Progenitor cell of endocrine pancreas (in vitro differentiated cells): ENCODE data around the gene SLC48A1. TPM values are rescaled to one million over a fixed set of nuclear protein-coding genes. Genes with fewer than 3 reads are reported as not detected.

ENCODE experiments used
- DNase-seq: peaks from one replicate; pipeline ENCODE4 v3.0.0; 2021; ENCODE audit warnings: low spot score; ENCODE audit not compliant: unreplicated experiment
- H3K27ac Mint-ChIP-seq: 2 replicates; pipeline ENCODE4 v1.8.0; 2021; ENCODE audit warnings: mild to moderate bottlenecking, moderate library complexity, mixed read lengths
- H3K27me3 Mint-ChIP-seq: 2 replicates; pipeline ENCODE4 v1.8.0; 2021; ENCODE audit warnings: mixed read lengths
- H3K36me3 Mint-ChIP-seq: 2 replicates; pipeline ENCODE4 v1.8.0; 2022; ENCODE audit warnings: mixed read lengths; ENCODE audit not compliant: insufficient read depth
- H3K4me1 Mint-ChIP-seq: 2 replicates; pipeline ENCODE4 v1.8.0; 2021; ENCODE audit warnings: low read depth, mixed read lengths
- H3K4me3 Mint-ChIP-seq: 2 replicates; pipeline ENCODE4 v1.8.0; 2021; ENCODE audit warnings: low read depth, mild to moderate bottlenecking, moderate library complexity, mixed read lengths
- H3K9me3 Mint-ChIP-seq: 2 replicates; pipeline ENCODE4 v1.8.0; 2021; ENCODE audit warnings: low read depth, mixed read lengths
- total RNA-seq: library from RNA; stranded (reverse); gene quantifications from 2 replicates; pipeline ENCODE4 v1.2.1, GENCODE V29; 2021
- TF ChIP-seq, protein P1 (sequence below): fragments of 200-600 bp; sonication (generic); IDR thresholded peaks from one replicate; pipeline ENCODE4 v1.5.0; 2021; ENCODE audit warnings: antibody characterized with exemption, mild to moderate bottlenecking; ENCODE audit not compliant: unreplicated experiment

Gene SLC48A1
- total RNA-seq, 1 donor from 2014 or later = 15.1 TPM

- Mint-ChIP-seq H3K27me3 (peaks cover 29% of the 10 kb centered on the region), H3K36me3 (no peaks in the 10 kb centered on the region), H3K4me3 (no peak overlapping the region), H3K4me1 (peaks cover 8% of the 10 kb centered on the region), H3K9me3 (no peaks in the 10 kb centered on the region), H3K27ac (no peak overlapping the region)
- DNase-seq = no peak
- TF ChIP-seq, protein P1, sequence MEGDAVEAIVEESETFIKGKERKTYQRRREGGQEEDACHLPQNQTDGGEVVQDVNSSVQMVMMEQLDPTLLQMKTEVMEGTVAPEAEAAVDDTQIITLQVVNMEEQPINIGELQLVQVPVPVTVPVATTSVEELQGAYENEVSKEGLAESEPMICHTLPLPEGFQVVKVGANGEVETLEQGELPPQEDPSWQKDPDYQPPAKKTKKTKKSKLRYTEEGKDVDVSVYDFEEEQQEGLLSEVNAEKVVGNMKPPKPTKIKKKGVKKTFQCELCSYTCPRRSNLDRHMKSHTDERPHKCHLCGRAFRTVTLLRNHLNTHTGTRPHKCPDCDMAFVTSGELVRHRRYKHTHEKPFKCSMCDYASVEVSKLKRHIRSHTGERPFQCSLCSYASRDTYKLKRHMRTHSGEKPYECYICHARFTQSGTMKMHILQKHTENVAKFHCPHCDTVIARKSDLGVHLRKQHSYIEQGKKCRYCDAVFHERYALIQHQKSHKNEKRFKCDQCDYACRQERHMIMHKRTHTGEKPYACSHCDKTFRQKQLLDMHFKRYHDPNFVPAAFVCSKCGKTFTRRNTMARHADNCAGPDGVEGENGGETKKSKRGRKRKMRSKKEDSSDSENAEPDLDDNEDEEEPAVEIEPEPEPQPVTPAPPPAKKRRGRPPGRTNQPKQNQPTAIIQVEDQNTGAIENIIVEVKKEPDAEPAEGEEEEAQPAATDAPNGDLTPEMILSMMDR = no peak
Measured at GRCh38 chr12:47747596-47748506, 25.2 kb upstream of the SLC48A1 start.

DNA sequence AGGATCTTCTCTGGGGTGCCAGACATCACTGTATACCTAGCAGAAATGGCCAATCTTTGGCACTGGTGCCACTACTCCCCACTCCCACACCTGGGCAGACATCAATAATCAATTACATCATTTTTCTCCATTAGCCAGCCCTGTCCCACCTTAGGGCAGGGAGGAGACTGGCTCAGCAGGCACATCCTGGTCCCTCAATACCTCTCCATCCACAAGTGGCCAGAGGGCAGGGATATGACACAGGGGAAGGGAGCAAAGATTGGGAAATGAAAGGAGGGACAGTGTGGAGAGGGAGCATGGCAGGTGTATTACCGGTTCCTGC is 24.6 kb upstream of the SLC48A1 start:
- peaks cover 11% of the 10 kb centered on the region for H3K4me1 Mint-ChIP-seq
- H3K27me3 Mint-ChIP-seq = peaks cover 23% of the 10 kb centered on the region
- TF ChIP-seq, protein P1 = no peak
- no peak for DNase-seq
- H3K36me3 Mint-ChIP-seq = no peaks in the 10 kb centered on the region
- H3K4me3 Mint-ChIP-seq = no peak overlapping the region
- H3K27ac Mint-ChIP-seq = no peak overlapping the region
- no peaks in the 10 kb centered on the region for H3K9me3 Mint-ChIP-seq

DNA sequence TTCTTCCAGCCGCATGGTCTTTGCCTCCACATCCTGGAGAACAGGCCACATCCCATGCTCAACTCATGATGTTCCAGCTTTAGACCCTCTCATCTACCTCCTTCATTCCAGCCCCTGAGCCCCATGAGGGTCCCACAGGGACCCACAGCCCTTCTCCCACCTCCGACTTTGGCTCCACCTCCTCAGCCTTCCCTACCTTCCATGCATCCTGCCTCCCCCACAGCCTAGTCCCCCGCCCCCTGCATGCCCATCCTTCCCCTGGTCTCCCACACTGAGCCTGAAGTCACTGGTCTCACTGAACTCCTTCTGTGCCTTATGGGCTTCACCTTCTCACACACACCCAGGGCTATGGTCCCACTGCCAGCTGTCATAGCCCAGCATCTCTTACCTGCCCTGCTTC is 24.1 kb upstream of the SLC48A1 start:
- DNase-seq = no peak
- Mint-ChIP-seq H3K4me1 (peaks cover 12% of the 10 kb centered on the region), H3K27me3 (peaks cover 19% of the 10 kb centered on the region), H3K27ac (no peak overlapping the region), H3K36me3 (no peaks in the 10 kb centered on the region), H3K4me3 (no peak overlapping the region), H3K9me3 (no peaks in the 10 kb centered on the region)
- TF ChIP-seq, protein P1 = no peak

DNA sequence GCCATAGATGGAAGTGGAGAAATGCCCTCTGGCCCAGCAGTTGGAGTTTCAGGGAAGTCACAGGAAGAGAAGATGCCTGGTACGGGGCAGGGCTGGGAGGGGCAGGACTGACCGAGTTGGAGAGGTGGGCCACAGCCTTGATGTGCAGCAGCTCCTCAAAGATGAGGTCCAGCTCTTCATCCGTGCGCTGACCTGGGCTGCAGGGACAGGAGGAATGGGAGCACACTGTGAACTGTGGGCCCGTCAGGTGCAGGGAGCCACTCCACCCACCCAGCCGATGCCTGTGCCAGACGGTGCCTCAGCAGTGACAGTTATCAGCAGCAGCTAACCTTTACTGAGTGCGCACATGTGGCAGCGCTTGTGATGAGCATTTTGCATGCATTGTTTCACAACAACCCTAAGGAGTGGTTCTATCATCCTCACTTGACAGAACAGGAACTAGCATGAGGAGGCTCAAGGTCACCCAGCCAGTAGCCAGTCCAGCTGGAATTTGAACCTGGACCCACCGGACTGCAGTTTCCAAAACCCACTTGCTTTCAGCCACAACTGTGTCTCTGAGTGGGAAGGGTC is 22.7 kb upstream of the SLC48A1 start:
- Mint-ChIP-seq H3K36me3 (no peaks in the 10 kb centered on the region), H3K9me3 (no peaks in the 10 kb centered on the region), H3K27me3 (peaks cover 11% of the 10 kb centered on the region), H3K27ac (no peak overlapping the region), H3K4me3 (no peak overlapping the region), H3K4me1 (peaks cover 7% of the 10 kb centered on the region)
- TF ChIP-seq, protein P1 = no peak
- DNase-seq = no peak

GRCh38 chr12:47750916-47751470 is 22.0 kb upstream of the SLC48A1 start:
- DNase-seq = no peak
- H3K27me3 Mint-ChIP-seq = peaks cover 13% of the 10 kb centered on the region
- H3K4me1 Mint-ChIP-seq = peaks cover 7% of the 10 kb centered on the region
- no peak overlapping the region for H3K27ac Mint-ChIP-seq
- no peaks in the 10 kb centered on the region for H3K36me3 Mint-ChIP-seq
- no peaks in the 10 kb centered on the region for H3K9me3 Mint-ChIP-seq
- TF ChIP-seq, protein P1 = no peak
- H3K4me3 Mint-ChIP-seq = no peak overlapping the region
